ENCODE results near the gene FANCE. TPM values are rescaled to one million over a fixed set of nuclear protein-coding genes. Genes with fewer than 3 reads are reported as not detected.
"Not testable (repeated sequence)": the region's sequence is repeated elsewhere in the genome, so short reads cannot be mapped to it uniquely, and the experiment has no call there.

The FANCE gene
- polyA plus RNA-seq, 1 donor (not counting 4 experiments of a cell fraction or from before 2014, with no cell fraction given): 6.4 TPM

- H3K4me1 ChIP-seq (ENCODE audit: control insufficient read depth, extremely low read depth, insufficient read depth, low read length): no peaks in the 10 kb centered on the region
- H2AFZ ChIP-seq (ENCODE audit: control insufficient read depth, low read length): no peak overlapping the region
- no peaks in the 10 kb centered on the region for H3K27me3 ChIP-seq (ENCODE audit: control insufficient read depth, extremely low read depth, insufficient read depth, low read length)
- no peaks in the 10 kb centered on the region for H3K79me2 ChIP-seq (ENCODE audit: control insufficient read depth, insufficient read depth, low read length)
- no peak overlapping the region for H3K27ac ChIP-seq (ENCODE audit: control insufficient read depth, insufficient read depth, low read length)
- no peaks in the 10 kb centered on the region for H3K36me3 ChIP-seq (ENCODE audit: control insufficient read depth in 2 of 2, extremely low read depth in 1 of 2, insufficient read depth in 2 of 2, low read length in 2 of 2)
- no peak for DNase-seq (ENCODE audit: low read depth, low spot score)
- no peak overlapping the region for H3K4me3 ChIP-seq (ENCODE audit: control insufficient read depth in 2 of 3, extremely low read depth in 1 of 3, insufficient read depth in 2 of 3, low read depth in 1 of 3, low read length in 3 of 3)
- H3K9me3 ChIP-seq (ENCODE audit: control insufficient read depth, low read depth, low read length): no peaks in the 10 kb centered on the region
- TF ChIP-seq CTCF (optimal IDR thresholded peaks at IDR 0.05 in 1 of 3, IDR thresholded peaks at IDR 0.05 in 1 of 3, conservative IDR thresholded peaks at IDR 0.05 in 1 of 3; ENCODE audit: extremely low read depth in 1 of 3, insufficient read depth in 2 of 3, low read length in 3 of 3) (no peak), EZH2 (IDR thresholded peaks at IDR 0.05; ENCODE audit: low read length) (no peak)
- no peaks in the 10 kb centered on the region for H4K20me1 ChIP-seq (ENCODE audit: control insufficient read depth, extremely low read depth, insufficient read depth, low read length)
- dilution Hi-C loops (cut with MboI; ENCODE audit: extremely low pct_ligation_motif_present, low sequenced_read_pairs): no loop called here
- H3K4me2 ChIP-seq (ENCODE audit: control insufficient read depth, extremely low read depth, insufficient read depth, low read depth, low read length): no peak overlapping the region
- FAIRE-seq: no peak
- H3K9ac ChIP-seq (ENCODE audit: control insufficient read depth, extremely low read depth, insufficient read depth, low read length): no peak overlapping the region
- H3K9me1 ChIP-seq (ENCODE audit: control insufficient read depth, extremely low read depth, insufficient read depth, low read length): no peaks in the 10 kb centered on the region
Observed at GRCh38 chr6:35435074-35435837, 16.9 kb upstream of the FANCE start.

DNA sequence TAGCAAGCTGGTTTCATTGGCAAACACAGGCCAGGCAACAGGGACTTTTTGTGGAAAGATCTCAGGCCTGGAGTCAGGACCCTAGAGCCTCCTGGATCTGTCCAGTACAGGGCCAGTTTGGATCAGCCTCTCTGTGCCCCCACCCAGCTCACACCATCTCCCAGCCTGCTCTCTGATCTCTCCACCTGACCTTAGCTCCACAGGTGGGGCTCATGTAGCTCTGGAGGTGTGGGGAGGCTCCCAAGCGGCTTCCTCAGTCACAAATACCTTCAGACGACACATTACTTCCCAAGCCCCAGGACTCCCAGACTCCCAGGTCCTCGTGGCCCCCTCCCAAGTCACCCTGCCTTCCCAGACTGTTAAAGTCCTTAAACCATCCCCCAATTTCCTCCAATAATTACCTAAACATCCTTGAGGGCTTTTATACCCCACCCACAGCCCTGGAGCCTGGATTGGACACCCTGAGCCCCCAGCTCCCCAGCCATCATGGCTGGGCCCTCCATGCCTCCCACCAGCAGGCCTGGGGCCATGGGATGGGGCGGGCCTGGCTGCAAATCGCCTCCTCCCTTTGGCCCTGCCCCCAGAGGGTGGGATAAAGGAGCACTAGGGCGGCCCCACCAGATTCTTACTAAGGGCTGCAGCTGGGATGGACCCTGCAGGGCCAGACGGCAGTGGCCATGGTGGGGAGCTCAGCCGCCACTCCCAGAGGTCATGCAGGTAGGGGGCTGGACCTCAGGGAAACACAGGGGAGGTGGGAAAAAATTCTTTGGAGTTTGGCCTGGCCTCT lies 15.9 kb upstream of the FANCE start:
- Histone ChIP-seq H3K4me1 (ENCODE audit: control insufficient read depth, extremely low read depth, insufficient read depth, low read length) (no peaks in the 10 kb centered on the region), H3K9ac (ENCODE audit: control insufficient read depth, extremely low read depth, insufficient read depth, low read length) (no peak overlapping the region), H3K27me3 (ENCODE audit: control insufficient read depth, extremely low read depth, insufficient read depth, low read length) (no peaks in the 10 kb centered on the region), H2AFZ (ENCODE audit: control insufficient read depth, low read length) (no peak overlapping the region), H3K4me3 (ENCODE audit: control insufficient read depth in 2 of 3, extremely low read depth in 1 of 3, insufficient read depth in 2 of 3, low read depth in 1 of 3, low read length in 3 of 3) (no peak overlapping the region), H3K27ac (ENCODE audit: control insufficient read depth, insufficient read depth, low read length) (no peak overlapping the region), H3K9me3 (ENCODE audit: control insufficient read depth, low read depth, low read length) (no peaks in the 10 kb centered on the region), H3K36me3 (ENCODE audit: control insufficient read depth in 2 of 2, extremely low read depth in 1 of 2, insufficient read depth in 2 of 2, low read length in 2 of 2) (no peaks in the 10 kb centered on the region), H4K20me1 (ENCODE audit: control insufficient read depth, extremely low read depth, insufficient read depth, low read length) (no peaks in the 10 kb centered on the region), H3K9me1 (ENCODE audit: control insufficient read depth, extremely low read depth, insufficient read depth, low read length) (no peaks in the 10 kb centered on the region), H3K79me2 (ENCODE audit: control insufficient read depth, insufficient read depth, low read length) (no peaks in the 10 kb centered on the region), H3K4me2 (ENCODE audit: control insufficient read depth, extremely low read depth, insufficient read depth, low read depth, low read length) (no peak overlapping the region)
- TF ChIP-seq CTCF (optimal IDR thresholded peaks at IDR 0.05 in 1 of 3, IDR thresholded peaks at IDR 0.05 in 1 of 3, conservative IDR thresholded peaks at IDR 0.05 in 1 of 3; ENCODE audit: extremely low read depth in 1 of 3, insufficient read depth in 2 of 3, low read length in 3 of 3) (no peak), EZH2 (IDR thresholded peaks at IDR 0.05; ENCODE audit: low read length) (no peak)
- dilution Hi-C loops (cut with MboI; ENCODE audit: extremely low pct_ligation_motif_present, low sequenced_read_pairs): no loop called here
- DNase-seq (ENCODE audit: low read depth, low spot score): no peak
- no peak for FAIRE-seq

- H3K9me3 ChIP-seq (ENCODE audit: control insufficient read depth, low read depth, low read length); H3K27ac ChIP-seq (ENCODE audit: control insufficient read depth, insufficient read depth, low read length); H3K79me2 ChIP-seq (ENCODE audit: control insufficient read depth, insufficient read depth, low read length); H3K9me1 ChIP-seq (ENCODE audit: control insufficient read depth, extremely low read depth, insufficient read depth, low read length); H3K4me3 ChIP-seq (ENCODE audit: control insufficient read depth in 2 of 3, extremely low read depth in 1 of 3, insufficient read depth in 2 of 3, low read depth in 1 of 3, low read length in 3 of 3); H3K27me3 ChIP-seq (ENCODE audit: control insufficient read depth, extremely low read depth, insufficient read depth, low read length); dilution Hi-C loops (cut with MboI; ENCODE audit: extremely low pct_ligation_motif_present, low sequenced_read_pairs); H2AFZ ChIP-seq (ENCODE audit: control insufficient read depth, low read length); H3K9ac ChIP-seq (ENCODE audit: control insufficient read depth, extremely low read depth, insufficient read depth, low read length); DNase-seq (ENCODE audit: low read depth, low spot score); FAIRE-seq; H4K20me1 ChIP-seq (ENCODE audit: control insufficient read depth, extremely low read depth, insufficient read depth, low read length); H3K36me3 ChIP-seq (ENCODE audit: control insufficient read depth in 2 of 2, extremely low read depth in 1 of 2, insufficient read depth in 2 of 2, low read length in 2 of 2); H3K4me2 ChIP-seq (ENCODE audit: control insufficient read depth, extremely low read depth, insufficient read depth, low read depth, low read length): not testable (repeated sequence)
- H3K4me1 ChIP-seq (ENCODE audit: control insufficient read depth, extremely low read depth, insufficient read depth, low read length): peaks cover 11% of the 10 kb centered on the region
Observed at GRCh38 chr6:35438378-35439065, 13.6 kb upstream of the FANCE start.
